ENCODE results near the gene CCDC158.
"Not testable (repeated sequence)": the region's sequence is repeated elsewhere in the genome, so short reads cannot be mapped to it uniquely, and the experiment has no call there.

The CCDC158 gene

DNA sequence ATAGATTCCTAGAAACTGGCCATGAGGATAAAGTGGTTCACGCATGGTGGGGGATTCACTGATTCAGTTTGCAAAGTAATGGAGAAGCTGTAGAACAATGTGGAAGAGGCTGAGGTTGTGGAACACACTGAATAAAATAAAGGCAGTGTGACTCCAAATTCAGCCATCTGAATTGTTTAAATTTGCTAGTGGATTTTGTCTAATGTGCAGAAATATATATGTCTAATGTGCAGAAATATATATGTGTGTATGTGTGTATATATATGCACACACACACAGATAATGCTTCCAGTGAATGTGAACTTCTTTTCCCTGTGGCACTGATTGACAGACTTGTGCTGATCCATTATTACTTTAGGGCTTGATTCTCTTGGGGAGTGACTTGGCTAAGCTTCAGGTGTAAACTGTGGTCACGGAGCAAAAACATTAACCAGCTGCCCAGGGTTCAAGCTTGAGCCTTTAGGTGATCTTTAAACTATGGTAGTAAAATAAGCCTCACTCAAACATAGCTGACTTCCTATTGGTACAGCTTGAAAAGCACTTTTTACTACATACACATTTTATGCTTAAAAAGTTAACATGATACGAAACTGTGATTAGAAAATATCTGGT, 110.9 kb downstream of the CCDC158 start:
- DNase-seq (ENCODE audit: low spot score) = no peak

DNA sequence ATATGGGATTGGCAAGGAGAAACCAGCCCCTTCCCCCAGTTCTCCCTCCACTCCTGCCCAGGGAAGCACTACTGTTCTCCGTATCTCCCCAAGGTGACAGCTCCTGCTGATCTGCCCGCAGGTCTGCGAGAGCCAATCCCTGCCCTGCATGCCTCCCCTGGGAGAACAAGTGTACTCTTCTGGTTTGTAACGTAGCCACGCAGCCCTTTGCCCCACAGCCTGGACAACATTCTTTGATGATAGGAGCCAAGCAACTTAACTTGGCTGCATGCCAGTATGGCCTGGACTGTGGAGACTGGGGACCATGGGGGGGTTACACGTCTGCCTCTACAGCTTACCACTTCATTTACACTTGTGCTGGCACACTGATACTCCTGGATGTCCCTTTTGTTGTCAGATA, 112.4 kb downstream of the CCDC158 start:
- no peak for DNase-seq (ENCODE audit: low spot score)

DNA sequence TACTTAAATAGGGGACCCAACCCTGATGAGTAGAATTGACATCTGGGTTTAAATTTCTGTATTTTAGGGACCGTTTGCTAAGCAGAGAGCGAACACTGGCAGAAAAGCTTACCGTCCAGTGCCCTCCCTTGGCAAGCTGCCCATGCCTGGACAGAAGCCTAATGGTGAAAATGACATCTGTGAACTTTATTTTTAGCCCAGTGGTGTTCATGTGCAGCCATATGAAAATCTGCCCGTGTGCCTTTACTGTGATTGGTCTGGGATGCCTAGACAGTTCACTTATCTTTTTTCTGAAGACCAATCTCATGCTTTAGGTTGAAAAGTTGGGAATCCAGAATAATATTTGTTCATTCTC, 113.3 kb downstream of the CCDC158 start:
- DNase-seq (ENCODE audit: low spot score) = no peak

DNA sequence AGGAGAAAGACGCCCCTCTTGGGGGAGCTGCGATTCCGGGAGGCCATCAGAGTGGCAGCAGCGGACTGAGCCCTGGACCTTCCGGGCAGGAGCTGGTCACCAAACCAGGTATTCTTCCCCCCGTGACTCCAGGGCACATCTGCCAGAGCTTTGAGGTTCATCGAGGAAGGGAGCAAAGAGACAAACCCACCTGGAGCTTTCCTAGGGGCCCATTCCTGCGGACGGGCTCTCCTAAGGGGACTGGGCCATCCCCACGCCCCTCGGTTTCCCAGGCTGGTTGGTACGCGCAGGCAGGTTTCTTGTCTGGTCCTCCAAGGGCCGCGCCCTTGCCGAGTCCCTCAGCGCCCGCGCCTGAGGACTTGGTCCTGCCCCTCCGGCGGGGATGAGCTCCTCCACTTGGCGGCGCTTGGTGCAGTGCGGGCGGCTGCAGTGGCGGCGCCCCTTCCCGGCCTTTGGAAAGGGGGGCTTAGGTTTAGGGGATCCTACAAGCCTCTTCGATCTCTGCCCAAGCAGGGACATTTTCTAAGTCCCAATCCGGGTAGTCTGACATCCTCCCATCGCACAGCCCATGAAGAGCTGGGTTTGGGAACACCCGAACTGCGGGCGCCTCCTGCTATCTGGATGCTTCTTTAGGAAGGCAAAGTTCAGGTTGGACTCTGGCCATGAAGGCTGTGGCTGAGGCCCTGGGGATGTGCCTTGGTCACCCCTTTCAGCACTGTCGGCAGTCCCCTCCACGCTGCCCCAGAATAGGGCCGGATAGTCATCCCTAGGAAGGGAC, 113.9 kb downstream of the CCDC158 start:
- DNase-seq (ENCODE audit: low spot score) = peak; percentile 45

DNA sequence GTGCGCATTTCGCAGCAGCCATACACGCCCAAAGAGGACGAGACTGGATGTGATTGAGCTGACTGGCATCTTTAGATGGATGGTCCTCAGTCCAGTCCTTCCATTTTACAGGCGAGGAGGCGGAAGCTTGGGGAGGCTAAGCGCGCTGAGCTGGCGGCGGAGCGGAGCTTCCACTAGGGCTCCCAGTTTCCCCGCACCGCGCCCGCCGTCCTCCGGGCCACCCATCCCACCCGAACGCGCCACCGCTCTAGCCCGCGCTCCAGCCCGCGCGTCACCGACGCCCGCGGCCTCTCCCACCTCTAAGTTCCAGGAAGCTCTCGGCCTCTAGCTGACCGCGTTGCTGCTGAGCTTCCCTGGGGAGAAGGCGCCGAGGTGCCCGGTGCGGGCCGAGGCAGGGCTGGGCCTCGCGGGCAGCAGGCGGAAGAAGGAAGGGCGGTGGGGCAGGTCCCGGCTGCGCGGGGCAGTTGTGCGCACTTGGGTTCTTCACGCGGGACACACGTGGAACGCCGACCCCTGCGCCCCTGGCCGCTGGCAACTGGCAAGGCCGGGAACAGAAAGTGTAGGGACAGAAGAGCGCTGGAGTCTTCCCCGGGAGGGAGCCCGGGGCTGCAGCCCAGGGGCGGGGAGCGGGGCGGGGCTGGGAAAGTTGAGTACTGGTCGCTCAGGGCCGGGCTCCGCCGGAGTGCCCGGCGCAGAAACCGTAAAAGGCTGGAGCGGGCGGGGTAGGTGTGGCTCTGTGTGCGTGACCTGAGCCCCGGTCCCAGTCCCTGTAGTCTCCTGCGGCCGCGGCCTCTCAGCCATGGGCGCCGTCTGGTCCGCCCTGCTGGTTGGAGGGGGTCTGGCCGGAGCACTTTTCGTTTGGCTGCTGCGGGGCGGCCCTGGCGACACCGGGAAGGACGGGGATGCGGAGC, 114.7 kb downstream of the CCDC158 start, which contains the start of gene STBD1:
Gene STBD1 (plus strand): TSS at position 763 of the 911 bp plus-strand sequence. CDS start 37 bp downstream, at position 800.
- peak; percentile 66 for DNase-seq (ENCODE audit: low spot score)

DNA sequence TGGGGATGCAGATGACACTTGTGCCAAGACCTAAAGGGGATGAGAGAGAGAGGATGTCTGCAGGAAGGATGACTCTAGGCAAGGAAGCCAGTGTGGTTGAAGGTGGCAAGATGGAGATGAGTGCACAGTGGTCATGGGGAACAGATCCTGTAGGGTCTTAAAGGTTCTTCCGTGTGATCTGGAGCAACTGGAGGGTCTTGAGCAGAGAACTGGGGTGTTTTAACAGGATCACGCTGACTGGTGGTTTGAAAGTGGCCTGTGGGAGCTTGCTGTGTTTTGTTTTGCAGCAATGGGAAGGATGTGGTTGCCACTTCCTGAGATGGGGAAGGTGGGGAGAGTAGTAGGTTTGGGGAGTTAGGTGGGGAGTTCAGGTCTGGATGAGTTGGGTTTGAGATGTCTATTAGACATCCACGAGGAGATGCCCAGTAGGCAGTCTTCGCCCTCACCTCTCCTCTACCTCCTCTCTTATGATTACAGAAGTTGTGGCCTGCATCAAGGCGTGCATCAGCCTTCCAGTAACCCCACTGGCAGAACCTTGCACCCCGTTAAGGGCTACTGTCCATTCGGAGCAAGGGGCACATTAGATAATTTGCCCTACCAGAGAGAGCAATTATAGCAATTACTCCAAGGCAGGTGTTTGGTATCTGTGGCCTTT, 115.8 kb downstream of the CCDC158 start:
- DNase-seq (ENCODE audit: low spot score) = no peak

DNA sequence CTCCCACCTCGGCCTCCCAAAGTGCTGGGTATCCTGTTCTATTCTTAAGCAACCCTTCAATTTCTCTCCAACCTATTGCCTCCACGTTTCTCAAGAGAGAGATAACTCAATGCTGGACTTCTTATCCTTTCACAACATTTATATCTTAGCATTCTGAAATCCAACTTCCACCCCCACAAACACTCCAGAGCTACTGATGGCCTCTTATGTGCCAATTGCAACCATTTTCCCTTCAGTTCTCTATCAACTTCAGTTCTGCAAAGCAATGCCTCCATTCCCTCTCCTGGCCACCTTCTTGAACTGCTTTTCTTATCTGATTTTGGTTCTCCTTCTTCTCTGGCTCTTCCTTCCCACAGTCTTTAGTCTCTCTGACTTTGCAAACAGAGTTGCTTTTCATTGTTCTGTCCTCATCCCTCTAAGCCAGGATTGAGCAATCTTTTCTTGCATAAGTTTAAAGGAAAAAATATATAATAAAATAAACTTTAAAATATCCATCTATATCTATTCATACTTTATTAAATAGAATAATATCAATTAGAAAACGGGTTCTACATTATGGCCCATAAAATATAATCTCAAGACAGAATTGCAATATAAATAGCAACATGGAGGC, 118.0 kb downstream of the CCDC158 start:
- no peak for DNase-seq (ENCODE audit: low spot score)

DNA sequence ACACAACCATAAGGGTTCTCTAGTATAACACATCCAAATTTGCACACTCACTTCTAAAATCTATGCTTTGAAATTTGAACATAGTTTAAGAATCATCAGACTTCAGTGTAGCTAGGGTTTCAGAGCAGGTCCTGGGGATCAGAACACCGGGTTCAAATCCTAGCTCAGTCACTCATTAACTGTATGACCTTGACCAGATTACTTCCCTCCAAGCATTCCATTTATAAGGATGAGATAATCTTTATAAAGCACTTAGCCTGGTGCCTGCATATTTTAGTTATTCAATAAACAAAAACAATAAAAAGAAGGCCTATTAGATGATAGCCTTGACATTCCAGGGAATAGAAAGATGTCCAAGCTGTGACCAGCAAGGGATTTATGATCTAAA, 119.2 kb downstream of the CCDC158 start:
- DNase-seq (ENCODE audit: low spot score) = no peak

DNA sequence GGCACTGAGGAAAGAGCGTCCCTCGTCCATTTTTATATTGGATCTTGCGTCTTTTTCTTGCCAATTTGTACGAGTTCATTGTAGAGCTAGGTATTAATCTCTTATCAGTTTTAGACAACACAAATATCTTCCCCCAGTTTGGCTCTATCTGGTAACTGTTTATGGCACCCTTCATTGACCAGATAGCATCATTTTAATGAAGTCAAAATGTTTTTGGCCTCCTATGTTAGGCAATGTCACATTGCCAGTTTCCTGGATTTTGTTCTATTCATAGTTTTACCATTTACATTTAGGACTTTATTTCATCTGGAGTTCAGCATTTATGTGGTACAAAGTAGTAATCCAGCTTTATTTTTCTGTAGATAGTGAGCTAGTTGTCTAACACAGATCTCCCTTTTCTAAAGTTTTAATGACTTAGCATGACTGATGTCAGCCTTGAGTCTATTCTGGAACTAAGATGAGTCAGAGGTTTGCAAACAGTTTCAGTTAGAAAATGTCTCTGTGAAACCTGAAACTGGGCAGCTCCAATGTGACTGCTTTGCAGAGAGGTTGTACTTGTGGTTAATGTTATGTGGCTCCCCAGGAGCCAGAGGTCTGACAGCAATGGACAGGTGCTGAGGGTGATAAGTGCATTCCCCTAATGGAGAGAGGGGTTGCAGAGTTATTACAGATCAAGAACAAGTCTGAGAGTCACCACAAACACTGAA, 119.7 kb downstream of the CCDC158 start:
- DNase-seq (ENCODE audit: low spot score) = no peak

DNA sequence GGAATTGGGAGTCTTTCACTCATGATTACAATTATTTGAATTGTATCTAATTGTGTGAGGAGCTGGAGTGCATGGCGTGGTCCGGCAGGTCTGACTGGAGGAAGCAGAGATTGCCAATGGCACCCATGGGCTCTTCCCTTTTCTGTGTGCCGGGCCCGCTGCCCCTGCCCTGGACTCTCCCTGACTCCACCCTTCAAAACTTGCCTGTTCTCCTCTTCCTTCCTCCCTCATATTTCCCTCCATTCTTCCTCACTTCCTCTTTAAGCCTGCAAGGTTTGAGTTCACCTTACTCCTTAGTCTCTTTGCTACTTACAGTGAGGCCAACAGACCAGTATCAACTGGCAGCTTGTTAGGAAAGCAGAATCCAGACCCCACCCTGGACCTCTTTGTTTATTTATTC, 120.9 kb downstream of the CCDC158 start:
- DNase-seq (ENCODE audit: low spot score) = no peak

DNA sequence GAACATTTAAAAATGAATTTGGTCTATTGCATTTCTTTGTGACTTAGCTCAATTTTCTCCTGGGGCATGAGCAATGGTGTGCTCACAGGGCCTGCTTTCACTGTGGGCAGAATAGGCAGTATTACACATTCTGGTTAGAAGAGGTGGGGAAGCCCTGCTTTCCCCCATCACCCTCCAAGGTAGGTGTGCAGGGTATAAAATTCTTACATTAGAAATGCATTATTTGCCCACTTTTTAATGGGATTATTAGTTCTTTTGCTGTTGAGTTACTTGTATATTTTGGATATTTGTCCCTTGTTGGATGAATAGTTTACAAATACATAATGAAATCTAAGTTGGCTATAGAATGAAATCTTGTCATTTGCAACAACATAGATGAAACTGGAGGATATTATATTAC, 122.7 kb downstream of the CCDC158 start:
- no peak for DNase-seq (ENCODE audit: low spot score)

DNA sequence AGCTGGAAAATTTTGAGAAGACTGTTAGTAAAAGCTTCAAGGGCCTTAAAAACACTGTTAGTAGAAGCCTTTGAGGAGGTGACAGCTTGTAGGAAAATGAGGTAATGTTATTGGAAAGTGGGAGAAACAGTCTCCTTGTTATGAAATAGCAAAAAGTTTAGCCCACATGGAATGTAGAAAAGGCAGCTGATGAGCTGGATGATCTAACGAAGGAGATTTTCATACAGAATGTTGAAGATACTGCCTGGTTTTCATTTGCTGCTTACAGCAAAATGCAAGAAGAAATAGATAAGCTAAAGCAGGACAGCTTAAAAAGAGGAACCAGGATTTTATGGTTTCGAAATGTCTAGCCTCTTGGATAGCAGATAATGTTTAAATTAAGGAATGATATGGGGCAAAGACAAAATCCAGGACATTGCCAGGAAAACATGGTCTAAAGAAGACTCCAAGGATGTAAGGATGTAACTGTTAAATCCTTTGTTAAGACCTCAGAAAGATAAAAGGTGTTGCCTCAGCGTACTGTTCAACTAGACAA, 124.6 kb downstream of the CCDC158 start:
- no peak for DNase-seq (ENCODE audit: low spot score)

DNA sequence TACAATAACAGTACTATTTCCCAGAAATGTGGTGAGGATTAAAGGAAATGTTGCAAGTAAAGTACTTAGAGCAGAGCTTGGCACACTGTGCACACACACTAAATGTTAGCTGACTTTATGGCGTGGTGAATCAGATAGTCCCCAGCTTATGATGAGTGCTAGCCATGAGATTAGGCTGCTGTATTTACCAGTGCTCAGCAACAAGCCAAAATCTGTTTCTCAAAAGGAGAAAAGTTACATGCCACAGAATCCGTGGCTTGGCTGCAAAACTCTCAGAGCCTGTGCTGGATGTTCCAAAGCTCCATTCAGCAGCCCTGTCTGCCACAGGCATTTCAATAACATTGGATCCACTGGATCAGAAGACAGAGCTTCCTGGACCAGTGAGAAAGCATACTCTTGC, 127.2 kb downstream of the CCDC158 start:
- DNase-seq (ENCODE audit: low spot score) = no peak

DNA sequence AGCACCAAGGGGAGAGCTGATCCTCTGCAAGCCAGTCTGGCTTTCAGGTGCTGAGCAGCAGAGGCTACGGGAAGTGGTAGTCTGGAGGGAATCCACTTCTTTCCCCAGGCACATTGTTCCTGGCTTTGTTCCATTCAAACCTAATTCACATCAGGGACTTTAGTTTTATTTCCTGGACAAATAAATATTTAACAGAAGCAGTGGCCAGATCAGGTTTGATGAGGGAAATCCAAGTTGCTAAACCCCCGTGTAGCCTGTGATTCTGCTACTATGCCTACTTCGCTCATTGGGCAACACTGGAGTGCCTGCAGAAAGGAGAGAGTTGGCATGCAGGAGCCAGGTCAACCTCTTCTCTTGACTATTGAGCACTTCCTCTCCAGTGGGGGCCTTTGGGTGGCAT, 128.2 kb downstream of the CCDC158 start:
- no peak for DNase-seq (ENCODE audit: low spot score)

DNA sequence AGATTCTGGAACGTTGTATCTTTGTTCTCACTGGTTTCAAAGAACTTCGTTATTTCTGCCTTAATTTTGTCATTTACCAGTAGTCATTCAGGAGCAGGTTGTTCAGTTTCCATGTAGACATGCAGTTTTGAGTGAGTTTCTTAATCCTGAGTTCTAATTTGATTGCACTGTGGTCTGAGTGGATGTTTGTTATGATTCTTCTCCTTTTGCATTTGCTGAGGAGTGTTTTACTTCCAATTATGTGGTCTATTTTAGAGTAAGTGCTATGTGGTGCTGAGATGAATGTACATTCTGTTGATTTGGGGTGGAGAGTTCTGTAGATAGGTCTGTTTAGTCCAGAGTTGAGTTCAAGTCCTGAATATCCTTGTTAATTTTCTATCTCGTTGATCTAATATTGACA, 133.1 kb downstream of the CCDC158 start:
- not testable (repeated sequence) for DNase-seq (ENCODE audit: low spot score)

DNA sequence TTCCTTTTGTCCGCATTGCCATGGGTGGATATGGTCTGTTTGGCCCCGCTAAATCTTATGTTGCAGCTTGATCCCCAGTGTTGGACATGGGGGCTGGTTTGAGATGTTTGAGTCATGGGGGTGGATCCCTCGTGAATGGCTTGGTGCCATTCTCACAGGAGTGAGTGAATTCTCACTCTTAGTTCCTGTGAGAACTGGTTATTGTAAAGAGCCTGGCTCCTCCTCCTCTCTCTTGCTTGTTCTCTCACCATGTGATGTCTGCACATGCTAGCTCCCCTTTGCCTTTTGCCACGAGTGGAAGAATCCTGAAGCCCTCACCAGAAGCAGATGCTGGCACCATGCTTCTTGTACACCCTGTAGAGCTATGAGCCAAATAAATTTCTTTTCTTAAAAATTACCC, 137.0 kb downstream of the CCDC158 start:
- no peak for DNase-seq (ENCODE audit: low spot score)

DNA sequence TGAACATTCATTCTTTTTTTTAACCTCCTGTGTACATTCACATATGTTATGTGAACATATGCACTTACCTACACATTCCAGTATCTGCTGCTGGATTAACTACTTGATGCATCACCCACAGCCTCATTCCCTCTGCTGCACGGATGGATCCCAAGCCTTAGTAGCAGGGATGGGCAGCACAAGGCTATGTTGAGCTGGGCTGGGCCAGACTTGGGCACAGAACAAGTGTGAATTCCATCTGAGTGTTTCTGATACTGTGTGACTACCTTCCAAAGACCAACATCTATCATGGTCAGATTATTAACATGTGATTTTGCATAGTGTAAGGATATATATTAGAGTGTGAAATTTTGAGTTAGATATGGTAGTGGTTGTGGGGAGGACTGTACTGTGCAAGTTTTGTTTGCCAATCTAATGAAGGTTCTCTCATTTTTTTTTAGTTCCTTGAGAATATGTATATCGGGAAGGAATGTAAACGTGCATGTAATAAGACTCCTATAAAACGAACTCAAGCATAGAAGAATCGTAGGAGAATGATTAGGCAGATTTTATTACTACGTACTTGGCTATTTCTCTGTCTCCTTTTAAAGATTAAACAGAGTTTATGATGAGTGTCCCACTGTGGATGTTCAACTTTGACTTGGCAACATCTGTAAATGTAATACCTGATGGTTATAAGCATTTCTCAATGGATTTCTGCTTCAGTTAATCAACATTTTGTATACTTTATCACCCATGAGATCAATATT, 137.8 kb downstream of the CCDC158 start:
- no peak for DNase-seq (ENCODE audit: low spot score)

DNA sequence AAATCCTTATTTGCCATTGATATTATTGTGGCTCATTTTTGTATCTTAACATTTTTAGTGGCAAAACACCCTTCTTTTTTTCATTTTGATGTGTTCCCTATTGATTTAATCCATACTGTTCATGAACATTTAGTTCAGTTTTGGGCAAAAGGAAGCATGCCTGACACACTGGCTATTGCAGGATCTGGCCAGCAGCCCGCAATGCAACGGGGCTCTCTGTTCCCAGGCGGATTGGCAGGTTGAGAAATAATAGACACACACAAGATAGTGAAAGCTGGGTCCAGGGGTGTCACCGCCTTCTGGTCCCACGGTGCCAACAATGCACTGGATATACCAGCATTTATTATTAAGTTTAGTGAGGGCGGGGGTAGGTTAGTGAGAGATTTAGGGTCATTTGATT, 139.3 kb downstream of the CCDC158 start:
- DNase-seq (ENCODE audit: low spot score) = not testable (repeated sequence)

DNA sequence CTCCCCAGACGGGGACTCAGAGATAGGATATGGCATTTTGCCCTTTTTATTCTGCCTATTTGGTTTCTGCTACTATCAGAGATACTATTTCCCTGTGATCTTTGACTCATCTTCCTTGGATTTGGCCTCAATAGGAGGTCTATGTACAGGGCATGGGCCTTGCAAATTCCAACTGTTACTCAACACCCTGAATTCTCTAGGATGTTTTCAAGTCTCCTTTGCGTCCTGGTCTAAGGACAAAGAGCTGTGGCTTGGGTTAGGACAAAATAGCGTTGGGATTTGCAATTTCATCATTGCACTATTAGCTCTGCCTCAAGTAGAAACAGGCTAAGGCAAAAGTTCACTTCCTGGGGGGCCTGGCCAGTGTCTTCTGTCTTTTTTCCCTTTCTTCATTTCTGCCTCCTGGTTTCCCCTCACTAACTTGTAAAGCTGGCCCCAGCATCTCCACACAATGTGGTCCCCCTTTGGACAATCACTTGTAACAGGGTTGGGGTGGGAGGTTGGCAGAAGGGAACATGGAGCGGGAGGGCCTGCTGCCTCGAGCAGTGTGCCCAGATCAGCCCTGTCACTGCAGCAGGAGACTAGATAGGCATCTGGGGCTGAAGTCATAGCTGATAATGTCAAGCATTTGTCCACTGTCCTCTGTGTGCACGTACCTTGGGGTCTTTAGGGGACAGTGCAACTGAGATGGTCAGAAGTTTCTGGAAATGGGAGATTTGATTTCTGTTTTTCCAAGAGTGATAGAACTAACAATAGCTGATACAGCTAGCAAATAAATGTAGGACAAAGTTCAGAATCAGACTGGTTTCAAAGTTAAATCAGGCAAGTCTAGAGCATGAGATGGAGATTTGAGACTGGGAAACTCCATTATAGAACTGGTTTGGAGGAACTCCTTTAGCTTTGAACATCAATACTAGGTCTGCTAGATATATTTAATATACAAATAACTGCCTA, 140.2 kb downstream of the CCDC158 start:
- DNase-seq (ENCODE audit: low spot score) = no peak
